ENCODE measurements around the gene BCL7C.

DNA sequence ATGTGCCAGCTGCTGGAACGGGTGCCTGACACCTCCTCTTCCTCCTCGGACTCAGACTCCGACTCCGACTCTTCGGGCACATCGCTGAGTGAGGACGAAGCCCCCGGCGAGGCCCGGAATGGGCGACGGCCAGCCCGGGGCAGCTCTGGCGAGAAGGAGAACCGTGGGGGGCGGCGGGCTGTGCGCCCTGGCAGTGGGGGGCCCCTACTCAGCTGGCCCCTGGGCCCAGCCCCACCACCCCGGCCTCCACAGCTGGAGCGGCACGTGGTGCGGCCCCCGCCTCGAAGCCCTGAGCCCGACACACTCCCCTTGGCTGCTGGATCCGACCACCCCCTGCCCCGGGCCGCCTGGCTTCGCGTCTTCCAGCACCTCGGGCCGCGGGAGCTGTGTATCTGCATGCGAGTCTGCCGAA is 36.3 kb upstream of the BCL7C start:
- TF ChIP-seq ZNF8 (CRISPR knock-in tag; IDR thresholded peaks at IDR 0.05) (no peak), ZFP30 (CRISPR knock-in tag; IDR thresholded peaks at IDR 0.05) (no peak), TOX (CRISPR knock-in tag; IDR thresholded peaks at IDR 0.05; ENCODE audit: borderline replicate concordance) (no peak), BACH2 (CRISPR knock-in tag; IDR thresholded peaks at IDR 0.05; ENCODE audit: borderline replicate concordance) (no peak), ZNF565 (CRISPR knock-in tag; conservative IDR thresholded peaks at IDR 0.05; ENCODE audit: low read depth) (no peak), CSDC2 (CRISPR knock-in tag; IDR thresholded peaks at IDR 0.05) (no peak), RARB (CRISPR knock-in tag; IDR thresholded peaks at IDR 0.05) (no peak), ARNTL (CRISPR knock-in tag; IDR thresholded peaks at IDR 0.05; ENCODE audit: borderline replicate concordance, low read depth) (no peak)
- TF ChIP-seq, protein P1, sequence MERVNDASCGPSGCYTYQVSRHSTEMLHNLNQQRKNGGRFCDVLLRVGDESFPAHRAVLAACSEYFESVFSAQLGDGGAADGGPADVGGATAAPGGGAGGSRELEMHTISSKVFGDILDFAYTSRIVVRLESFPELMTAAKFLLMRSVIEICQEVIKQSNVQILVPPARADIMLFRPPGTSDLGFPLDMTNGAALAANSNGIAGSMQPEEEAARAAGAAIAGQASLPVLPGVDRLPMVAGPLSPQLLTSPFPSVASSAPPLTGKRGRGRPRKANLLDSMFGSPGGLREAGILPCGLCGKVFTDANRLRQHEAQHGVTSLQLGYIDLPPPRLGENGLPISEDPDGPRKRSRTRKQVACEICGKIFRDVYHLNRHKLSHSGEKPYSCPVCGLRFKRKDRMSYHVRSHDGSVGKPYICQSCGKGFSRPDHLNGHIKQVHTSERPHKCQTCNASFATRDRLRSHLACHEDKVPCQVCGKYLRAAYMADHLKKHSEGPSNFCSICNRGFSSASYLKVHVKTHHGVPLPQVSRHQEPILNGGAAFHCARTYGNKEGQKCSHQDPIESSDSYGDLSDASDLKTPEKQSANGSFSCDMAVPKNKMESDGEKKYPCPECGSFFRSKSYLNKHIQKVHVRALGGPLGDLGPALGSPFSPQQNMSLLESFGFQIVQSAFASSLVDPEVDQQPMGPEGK (CRISPR knock-in tag; IDR thresholded peaks at IDR 0.05; ENCODE audit: borderline replicate concordance): no peak
